WTC11 (cell line): ENCODE data around the gene DNAAF9. TPM values are rescaled to one million over a fixed set of nuclear protein-coding genes. Genes with fewer than 3 reads are reported as not detected.

Experiments
- ATAC-seq: fragments of 200-7000 bp; cut with Tn5 transposase; 2 replicates; pipeline ENCODE4 v1.10.0; 2021; ENCODE audit warnings: mild to moderate bottlenecking, moderate library complexity
- CTCF ChIA-PET: fragments of 300-600 bp; sonication (Branson Sonifier 250); formaldehyde crosslinking; loops from one replicate; lab custom pipeline; 2021; ENCODE audit warnings: antibody characterized with exemption; lab: Charles Lee
- POLR2A ChIA-PET: fragments of 350-600 bp; sonication (Branson Sonifier 250); formaldehyde crosslinking; loops from one replicate; lab custom pipeline; 2021; ENCODE audit warnings: antibody characterized with exemption; lab: Charles Lee
- DNase-seq: peaks from one replicate; pipeline ENCODE4 v3.0.0; 2021; ENCODE audit warnings: low spot score
- H3K27ac Mint-ChIP-seq: 2 replicates; pipeline ENCODE4 v1.8.0; 2021; ENCODE audit warnings: mixed read lengths
- H3K27me3 Mint-ChIP-seq: 2 replicates; pipeline ENCODE4 v1.8.0; 2021; ENCODE audit warnings: low read depth, mild to moderate bottlenecking, moderate library complexity, mixed read lengths
- H3K36me3 Mint-ChIP-seq: 2 replicates; pipeline ENCODE4 v1.8.0; 2021; ENCODE audit warnings: mixed read lengths
- H3K4me1 Mint-ChIP-seq: 2 replicates; pipeline ENCODE4 v1.8.0; 2022; ENCODE audit warnings: mixed read lengths
- H3K4me3 Mint-ChIP-seq: 2 replicates; pipeline ENCODE4 v1.8.0; 2021; ENCODE audit warnings: mild to moderate bottlenecking, moderate library complexity, mixed read lengths
- H3K9me3 Mint-ChIP-seq: 2 replicates; pipeline ENCODE4 v1.8.0; 2021; ENCODE audit warnings: mixed read lengths
- GRHL2 ChIP-seq: fragments of 250-450 bp; sonication (Bioruptor Pico); IDR thresholded peaks from 2 replicates; pipeline ENCODE4 v1.8.0; 2022; ENCODE audit warnings: mild to moderate bottlenecking, moderate library complexity; ENCODE audit not compliant: insufficient replicate concordance, severe bottlenecking
- NR1H2 ChIP-seq: sonication (generic); formaldehyde crosslinking; IDR thresholded peaks from 2 replicates; pipeline ENCODE4 v1.9.0; 2021; ENCODE audit warnings: mild to moderate bottlenecking, moderate library complexity, missing genetic modification reagents
- PRRX2 ChIP-seq: fragments of 250-450 bp; sonication (Bioruptor Pico); IDR thresholded peaks from 2 replicates; pipeline ENCODE4 v1.8.0; 2021; ENCODE audit warnings: mild to moderate bottlenecking
- SOX15 ChIP-seq: fragments of 250-450 bp; sonication (Bioruptor Pico); IDR thresholded peaks from 2 replicates; pipeline ENCODE4 v1.9.0; 2021; ENCODE audit warnings: mild to moderate bottlenecking
- TEAD1 ChIP-seq: sonication (generic); formaldehyde crosslinking; IDR thresholded peaks from 2 replicates; pipeline ENCODE4 v1.8.0; 2022; ENCODE audit warnings: mild to moderate bottlenecking, missing genetic modification reagents
- ZNF232 ChIP-seq: sonication (generic); formaldehyde crosslinking; IDR thresholded peaks from 2 replicates; pipeline ENCODE4 v1.8.0; 2022; ENCODE audit warnings: mild to moderate bottlenecking, missing genetic modification reagents
- total RNA-seq: library from RNA; stranded (reverse); gene quantifications from 3 replicates; pipeline ENCODE4 v1.2.3, GENCODE V29; 2021
- TF ChIP-seq, protein P1 (sequence below): fragments of 250-450 bp; sonication (Bioruptor Pico); IDR thresholded peaks from 2 replicates; pipeline ENCODE4 v1.9.0; 2021; ENCODE audit warnings: mild to moderate bottlenecking
- TF ChIP-seq, protein P2 (sequence below): sonication (generic); formaldehyde crosslinking; IDR thresholded peaks from 2 replicates; pipeline ENCODE4 v1.8.1; 2023; ENCODE audit warnings: mild to moderate bottlenecking, missing genetic modification reagents, borderline replicate concordance
- TF ChIP-seq, protein P3 (sequence below): sonication (generic); formaldehyde crosslinking; IDR thresholded peaks from 2 replicates; pipeline ENCODE4 v1.8.1; 2022; ENCODE audit warnings: low read depth, mild to moderate bottlenecking, moderate library complexity, missing genetic modification reagents, borderline replicate concordance
- TF ChIP-seq, protein P4 (sequence below): fragments of 250-450 bp; sonication (Bioruptor Pico); conservative IDR thresholded peaks from 2 replicates; pipeline ENCODE4 v1.9.0; 2021; ENCODE audit warnings: mild to moderate bottlenecking
- TF ChIP-seq, protein P5 (sequence below): sonication (generic); formaldehyde crosslinking; IDR thresholded peaks from 2 replicates; pipeline ENCODE4 v1.8.1; 2023; ENCODE audit warnings: mild to moderate bottlenecking, missing genetic modification reagents
- TF ChIP-seq, protein P6 (sequence below): fragments of 250-450 bp; sonication (Bioruptor Pico); IDR thresholded peaks from 2 replicates; pipeline ENCODE4 v1.9.0; 2021; ENCODE audit warnings: mild to moderate bottlenecking, borderline replicate concordance
- TF ChIP-seq, protein P7 (sequence below): sonication (generic); formaldehyde crosslinking; IDR thresholded peaks from 2 replicates; pipeline ENCODE4 v1.8.0; 2022; ENCODE audit warnings: mild to moderate bottlenecking, missing genetic modification reagents

The DNAAF9 gene
- total RNA-seq, 1 experiment from 2014 or later, result 6.3 TPM

DNA sequence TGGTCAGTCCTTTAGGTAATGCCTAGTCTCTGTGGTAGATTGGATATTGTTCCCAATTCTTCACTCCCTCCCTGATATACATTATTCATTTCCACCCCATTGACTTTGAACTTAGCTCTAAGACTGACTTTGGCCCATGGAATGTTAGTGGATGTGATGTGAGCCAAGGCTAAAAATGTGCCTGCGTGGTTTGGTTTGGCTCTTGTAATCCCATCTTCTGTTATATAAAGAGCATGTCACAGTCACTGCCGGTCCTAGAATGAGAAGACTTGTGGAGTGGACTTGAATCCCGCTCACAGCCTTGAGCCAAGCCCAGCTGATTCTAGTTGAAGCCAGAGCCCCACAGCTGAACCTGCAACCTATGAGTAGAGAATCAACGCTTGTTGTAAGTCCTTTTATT lies 23.6 kb upstream of the DNAAF9 start (continued):
- TF ChIP-seq, protein P1, sequence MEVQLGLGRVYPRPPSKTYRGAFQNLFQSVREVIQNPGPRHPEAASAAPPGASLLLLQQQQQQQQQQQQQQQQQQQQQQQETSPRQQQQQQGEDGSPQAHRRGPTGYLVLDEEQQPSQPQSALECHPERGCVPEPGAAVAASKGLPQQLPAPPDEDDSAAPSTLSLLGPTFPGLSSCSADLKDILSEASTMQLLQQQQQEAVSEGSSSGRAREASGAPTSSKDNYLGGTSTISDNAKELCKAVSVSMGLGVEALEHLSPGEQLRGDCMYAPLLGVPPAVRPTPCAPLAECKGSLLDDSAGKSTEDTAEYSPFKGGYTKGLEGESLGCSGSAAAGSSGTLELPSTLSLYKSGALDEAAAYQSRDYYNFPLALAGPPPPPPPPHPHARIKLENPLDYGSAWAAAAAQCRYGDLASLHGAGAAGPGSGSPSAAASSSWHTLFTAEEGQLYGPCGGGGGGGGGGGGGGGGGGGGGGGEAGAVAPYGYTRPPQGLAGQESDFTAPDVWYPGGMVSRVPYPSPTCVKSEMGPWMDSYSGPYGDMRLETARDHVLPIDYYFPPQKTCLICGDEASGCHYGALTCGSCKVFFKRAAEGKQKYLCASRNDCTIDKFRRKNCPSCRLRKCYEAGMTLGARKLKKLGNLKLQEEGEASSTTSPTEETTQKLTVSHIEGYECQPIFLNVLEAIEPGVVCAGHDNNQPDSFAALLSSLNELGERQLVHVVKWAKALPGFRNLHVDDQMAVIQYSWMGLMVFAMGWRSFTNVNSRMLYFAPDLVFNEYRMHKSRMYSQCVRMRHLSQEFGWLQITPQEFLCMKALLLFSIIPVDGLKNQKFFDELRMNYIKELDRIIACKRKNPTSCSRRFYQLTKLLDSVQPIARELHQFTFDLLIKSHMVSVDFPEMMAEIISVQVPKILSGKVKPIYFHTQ, result no peak
- TF ChIP-seq, protein P2, sequence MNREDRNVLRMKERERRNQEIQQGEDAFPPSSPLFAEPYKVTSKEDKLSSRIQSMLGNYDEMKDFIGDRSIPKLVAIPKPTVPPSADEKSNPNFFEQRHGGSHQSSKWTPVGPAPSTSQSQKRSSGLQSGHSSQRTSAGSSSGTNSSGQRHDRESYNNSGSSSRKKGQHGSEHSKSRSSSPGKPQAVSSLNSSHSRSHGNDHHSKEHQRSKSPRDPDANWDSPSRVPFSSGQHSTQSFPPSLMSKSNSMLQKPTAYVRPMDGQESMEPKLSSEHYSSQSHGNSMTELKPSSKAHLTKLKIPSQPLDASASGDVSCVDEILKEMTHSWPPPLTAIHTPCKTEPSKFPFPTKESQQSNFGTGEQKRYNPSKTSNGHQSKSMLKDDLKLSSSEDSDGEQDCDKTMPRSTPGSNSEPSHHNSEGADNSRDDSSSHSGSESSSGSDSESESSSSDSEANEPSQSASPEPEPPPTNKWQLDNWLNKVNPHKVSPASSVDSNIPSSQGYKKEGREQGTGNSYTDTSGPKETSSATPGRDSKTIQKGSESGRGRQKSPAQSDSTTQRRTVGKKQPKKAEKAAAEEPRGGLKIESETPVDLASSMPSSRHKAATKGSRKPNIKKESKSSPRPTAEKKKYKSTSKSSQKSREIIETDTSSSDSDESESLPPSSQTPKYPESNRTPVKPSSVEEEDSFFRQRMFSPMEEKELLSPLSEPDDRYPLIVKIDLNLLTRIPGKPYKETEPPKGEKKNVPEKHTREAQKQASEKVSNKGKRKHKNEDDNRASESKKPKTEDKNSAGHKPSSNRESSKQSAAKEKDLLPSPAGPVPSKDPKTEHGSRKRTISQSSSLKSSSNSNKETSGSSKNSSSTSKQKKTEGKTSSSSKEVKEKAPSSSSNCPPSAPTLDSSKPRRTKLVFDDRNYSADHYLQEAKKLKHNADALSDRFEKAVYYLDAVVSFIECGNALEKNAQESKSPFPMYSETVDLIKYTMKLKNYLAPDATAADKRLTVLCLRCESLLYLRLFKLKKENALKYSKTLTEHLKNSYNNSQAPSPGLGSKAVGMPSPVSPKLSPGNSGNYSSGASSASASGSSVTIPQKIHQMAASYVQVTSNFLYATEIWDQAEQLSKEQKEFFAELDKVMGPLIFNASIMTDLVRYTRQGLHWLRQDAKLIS, result no peak
- TF ChIP-seq TEAD1 (CRISPR knock-in tag) (no peak), SOX15 (no peak), GRHL2 (CRISPR knock-in tag) (no peak), ZNF232 (CRISPR knock-in tag) (no peak)
- TF ChIP-seq, protein P3, sequence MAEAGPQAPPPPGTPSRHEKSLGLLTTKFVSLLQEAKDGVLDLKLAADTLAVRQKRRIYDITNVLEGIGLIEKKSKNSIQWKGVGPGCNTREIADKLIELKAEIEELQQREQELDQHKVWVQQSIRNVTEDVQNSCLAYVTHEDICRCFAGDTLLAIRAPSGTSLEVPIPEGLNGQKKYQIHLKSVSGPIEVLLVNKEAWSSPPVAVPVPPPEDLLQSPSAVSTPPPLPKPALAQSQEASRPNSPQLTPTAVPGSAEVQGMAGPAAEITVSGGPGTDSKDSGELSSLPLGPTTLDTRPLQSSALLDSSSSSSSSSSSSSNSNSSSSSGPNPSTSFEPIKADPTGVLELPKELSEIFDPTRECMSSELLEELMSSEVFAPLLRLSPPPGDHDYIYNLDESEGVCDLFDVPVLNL (CRISPR knock-in tag), result no peak

DNA sequence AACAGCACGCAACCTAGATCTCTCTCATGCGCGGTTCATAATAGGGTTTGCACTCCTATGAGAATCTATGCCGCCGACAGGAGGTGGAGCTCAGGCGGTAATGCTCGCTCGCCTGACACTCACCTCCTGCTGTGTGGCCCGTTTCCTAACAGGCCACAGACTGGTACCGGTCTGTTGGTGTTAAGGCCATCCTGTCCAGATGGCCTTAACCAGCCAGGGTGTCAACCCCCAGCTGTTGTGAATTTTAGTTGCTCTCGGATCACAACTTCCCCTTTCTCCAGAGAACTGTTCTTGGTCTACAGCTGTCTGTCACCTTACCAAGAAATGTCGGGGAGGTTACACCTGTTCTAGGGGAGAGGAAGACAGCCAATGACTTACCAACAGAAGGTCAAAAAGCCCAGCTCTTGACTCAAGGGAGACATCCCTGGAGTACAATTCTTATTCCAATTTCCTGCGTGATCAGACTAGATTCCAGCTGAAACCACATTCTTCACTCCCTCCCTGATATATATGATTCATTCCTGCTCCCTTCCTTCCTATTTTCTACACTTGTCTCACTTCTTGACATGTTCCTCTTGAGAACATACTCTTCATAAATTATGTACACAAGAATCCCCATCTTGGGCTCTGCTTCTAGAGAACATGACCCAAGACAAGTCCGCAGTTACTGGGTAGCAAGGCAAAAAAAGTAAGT lies 23.1 kb upstream of the DNAAF9 start:
- ChIA-PET CTCF (no interaction called here), POLR2A (no interaction called here)
- H3K27me3 Mint-ChIP-seq, result no peaks in the 10 kb centered on the region
- H3K4me1 Mint-ChIP-seq, result peaks cover 3% of the 10 kb centered on the region
- no peaks in the 10 kb centered on the region for H3K36me3 Mint-ChIP-seq
- no peaks in the 10 kb centered on the region for H3K9me3 Mint-ChIP-seq
- no peak overlapping the region for H3K27ac Mint-ChIP-seq
- H3K4me3 Mint-ChIP-seq, result no peak overlapping the region
- DNase-seq (no peak), ATAC-seq (no peak)
- TF ChIP-seq, protein P4, sequence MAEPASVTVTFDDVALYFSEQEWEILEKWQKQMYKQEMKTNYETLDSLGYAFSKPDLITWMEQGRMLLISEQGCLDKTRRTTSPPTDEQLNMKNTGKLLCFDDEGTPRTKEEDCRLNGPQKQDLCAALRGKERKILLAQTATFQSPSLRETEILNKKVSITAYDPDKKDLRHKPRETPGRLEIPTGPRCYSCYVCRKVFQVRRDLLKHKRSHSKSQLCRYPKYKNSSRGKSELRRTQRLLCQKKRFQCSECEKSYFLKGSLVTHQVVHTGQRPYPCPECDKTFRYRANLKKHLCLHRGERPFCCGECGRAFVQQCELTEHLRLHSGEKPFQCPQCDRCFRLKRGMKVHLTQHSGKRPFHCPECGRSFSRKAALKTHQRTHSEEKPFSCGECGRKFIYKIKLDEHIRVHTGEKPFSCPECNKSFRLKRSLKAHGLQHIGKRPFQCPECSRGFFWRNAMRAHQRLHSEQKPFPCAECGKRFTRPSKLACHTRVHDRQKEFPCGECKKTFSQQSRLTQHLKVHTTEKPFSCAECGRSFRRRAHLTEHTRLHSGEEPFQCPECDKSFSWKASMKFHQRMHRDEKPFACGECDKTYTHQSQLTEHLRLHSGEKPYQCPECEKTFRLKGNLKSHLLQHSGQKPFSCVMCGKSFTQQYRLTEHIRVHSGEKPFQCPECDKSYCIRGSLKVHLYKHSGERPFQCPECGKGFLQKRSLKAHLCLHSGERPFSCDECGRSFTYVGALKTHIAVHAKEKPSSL (CRISPR knock-in tag), result no peak
- TF ChIP-seq, protein P5, sequence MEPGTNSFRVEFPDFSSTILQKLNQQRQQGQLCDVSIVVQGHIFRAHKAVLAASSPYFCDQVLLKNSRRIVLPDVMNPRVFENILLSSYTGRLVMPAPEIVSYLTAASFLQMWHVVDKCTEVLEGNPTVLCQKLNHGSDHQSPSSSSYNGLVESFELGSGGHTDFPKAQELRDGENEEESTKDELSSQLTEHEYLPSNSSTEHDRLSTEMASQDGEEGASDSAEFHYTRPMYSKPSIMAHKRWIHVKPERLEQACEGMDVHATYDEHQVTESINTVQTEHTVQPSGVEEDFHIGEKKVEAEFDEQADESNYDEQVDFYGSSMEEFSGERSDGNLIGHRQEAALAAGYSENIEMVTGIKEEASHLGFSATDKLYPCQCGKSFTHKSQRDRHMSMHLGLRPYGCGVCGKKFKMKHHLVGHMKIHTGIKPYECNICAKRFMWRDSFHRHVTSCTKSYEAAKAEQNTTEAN (CRISPR knock-in tag), result no peak
- TF ChIP-seq NR1H2 (CRISPR knock-in tag) (no peak), PRRX2 (CRISPR knock-in tag) (no peak)
- TF ChIP-seq, protein P6, sequence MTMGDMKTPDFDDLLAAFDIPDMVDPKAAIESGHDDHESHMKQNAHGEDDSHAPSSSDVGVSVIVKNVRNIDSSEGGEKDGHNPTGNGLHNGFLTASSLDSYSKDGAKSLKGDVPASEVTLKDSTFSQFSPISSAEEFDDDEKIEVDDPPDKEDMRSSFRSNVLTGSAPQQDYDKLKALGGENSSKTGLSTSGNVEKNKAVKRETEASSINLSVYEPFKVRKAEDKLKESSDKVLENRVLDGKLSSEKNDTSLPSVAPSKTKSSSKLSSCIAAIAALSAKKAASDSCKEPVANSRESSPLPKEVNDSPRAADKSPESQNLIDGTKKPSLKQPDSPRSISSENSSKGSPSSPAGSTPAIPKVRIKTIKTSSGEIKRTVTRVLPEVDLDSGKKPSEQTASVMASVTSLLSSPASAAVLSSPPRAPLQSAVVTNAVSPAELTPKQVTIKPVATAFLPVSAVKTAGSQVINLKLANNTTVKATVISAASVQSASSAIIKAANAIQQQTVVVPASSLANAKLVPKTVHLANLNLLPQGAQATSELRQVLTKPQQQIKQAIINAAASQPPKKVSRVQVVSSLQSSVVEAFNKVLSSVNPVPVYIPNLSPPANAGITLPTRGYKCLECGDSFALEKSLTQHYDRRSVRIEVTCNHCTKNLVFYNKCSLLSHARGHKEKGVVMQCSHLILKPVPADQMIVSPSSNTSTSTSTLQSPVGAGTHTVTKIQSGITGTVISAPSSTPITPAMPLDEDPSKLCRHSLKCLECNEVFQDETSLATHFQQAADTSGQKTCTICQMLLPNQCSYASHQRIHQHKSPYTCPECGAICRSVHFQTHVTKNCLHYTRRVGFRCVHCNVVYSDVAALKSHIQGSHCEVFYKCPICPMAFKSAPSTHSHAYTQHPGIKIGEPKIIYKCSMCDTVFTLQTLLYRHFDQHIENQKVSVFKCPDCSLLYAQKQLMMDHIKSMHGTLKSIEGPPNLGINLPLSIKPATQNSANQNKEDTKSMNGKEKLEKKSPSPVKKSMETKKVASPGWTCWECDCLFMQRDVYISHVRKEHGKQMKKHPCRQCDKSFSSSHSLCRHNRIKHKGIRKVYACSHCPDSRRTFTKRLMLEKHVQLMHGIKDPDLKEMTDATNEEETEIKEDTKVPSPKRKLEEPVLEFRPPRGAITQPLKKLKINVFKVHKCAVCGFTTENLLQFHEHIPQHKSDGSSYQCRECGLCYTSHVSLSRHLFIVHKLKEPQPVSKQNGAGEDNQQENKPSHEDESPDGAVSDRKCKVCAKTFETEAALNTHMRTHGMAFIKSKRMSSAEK (CRISPR knock-in tag), result no peak
- TF ChIP-seq, protein P7, sequence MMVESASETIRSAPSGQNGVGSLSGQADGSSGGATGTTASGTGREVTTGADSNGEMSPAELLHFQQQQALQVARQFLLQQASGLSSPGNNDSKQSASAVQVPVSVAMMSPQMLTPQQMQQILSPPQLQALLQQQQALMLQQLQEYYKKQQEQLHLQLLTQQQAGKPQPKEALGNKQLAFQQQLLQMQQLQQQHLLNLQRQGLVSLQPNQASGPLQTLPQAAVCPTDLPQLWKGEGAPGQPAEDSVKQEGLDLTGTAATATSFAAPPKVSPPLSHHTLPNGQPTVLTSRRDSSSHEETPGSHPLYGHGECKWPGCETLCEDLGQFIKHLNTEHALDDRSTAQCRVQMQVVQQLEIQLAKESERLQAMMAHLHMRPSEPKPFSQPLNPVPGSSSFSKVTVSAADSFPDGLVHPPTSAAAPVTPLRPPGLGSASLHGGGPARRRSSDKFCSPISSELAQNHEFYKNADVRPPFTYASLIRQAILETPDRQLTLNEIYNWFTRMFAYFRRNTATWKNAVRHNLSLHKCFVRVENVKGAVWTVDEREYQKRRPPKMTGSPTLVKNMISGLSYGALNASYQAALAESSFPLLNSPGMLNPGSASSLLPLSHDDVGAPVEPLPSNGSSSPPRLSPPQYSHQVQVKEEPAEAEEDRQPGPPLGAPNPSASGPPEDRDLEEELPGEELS (CRISPR knock-in tag), result no peak
